Activated CD4-positive, alpha-beta memory T cell treated with anti-CD3 and anti-CD28 coated beads for 36 hours (primary cell): ENCODE measurements around the gene CXCL3. TPM values are rescaled to one million over a fixed set of nuclear protein-coding genes. Genes with fewer than 3 reads are reported as not detected.
A peak's percentile ranks its signal among the peaks of the same experiment; 100 is the strongest.

ENCODE experiments used
- CTCF ChIA-PET: fragments of 350-600 bp; sonication (Branson Sonifier 250); formaldehyde crosslinking; loops from one replicate; lab custom pipeline; 2021; ENCODE audit warnings: antibody characterized with exemption, inconsistent platforms; lab: Charles Lee
- POLR2A ChIA-PET: fragments of 350-600 bp; sonication (Branson Sonifier 250); formaldehyde crosslinking; loops from one replicate; lab custom pipeline; 2021; ENCODE audit warnings: antibody characterized with exemption; lab: Charles Lee
- DNase-seq: peaks from one replicate; pipeline ENCODE4 v3.0.0-alpha.2; 2020
- H3K27ac Mint-ChIP-seq: one replicate; pipeline ENCODE4 v1.8.0; 2021; ENCODE audit warnings: mixed read lengths
- H3K27me3 Mint-ChIP-seq: one replicate; pipeline ENCODE4 v1.8.0; 2021; ENCODE audit warnings: mixed read lengths
- H3K36me3 Mint-ChIP-seq: one replicate; pipeline ENCODE4 v1.8.0; 2021; ENCODE audit warnings: mixed read lengths
- H3K4me1 Mint-ChIP-seq: one replicate; pipeline ENCODE4 v1.8.0; 2021; ENCODE audit warnings: low read depth, mixed read lengths
- H3K4me3 Mint-ChIP-seq: one replicate; pipeline ENCODE4 v1.8.0; 2021; ENCODE audit warnings: mild to moderate bottlenecking, mixed read lengths
- H3K9me3 Mint-ChIP-seq: one replicate; pipeline ENCODE4 v1.8.0; 2021; ENCODE audit warnings: mixed read lengths
- intact Hi-C: fragments of 100-400 bp; cut with micrococcal nuclease; formaldehyde crosslinking; loops from one replicate; pipeline ENCODE4 v1.15.1; 2023
- total RNA-seq, 2 experiments: library from RNA; stranded (reverse); gene quantifications; one replicate each; pipeline ENCODE4 v1.2.3, GENCODE V29; 2021

Gene CXCL3
- total RNA-seq, 2 experiments from 2014 or later = not detected

GRCh38 chr4:74045772-74046171 is 7.3 kb upstream of the CXCL3 start:
- peaks cover 15% of the 10 kb centered on the region for H3K27me3 Mint-ChIP-seq
- no peaks in the 10 kb centered on the region for H3K4me1 Mint-ChIP-seq
- ChIA-PET POLR2A (no interaction called here), CTCF (no interaction called here)
- H3K4me3 Mint-ChIP-seq = no peak overlapping the region
- H3K36me3 Mint-ChIP-seq = no peaks in the 10 kb centered on the region
- intact Hi-C loops = no loop called here
- H3K27ac Mint-ChIP-seq = no peak overlapping the region
- DNase-seq = no peak
- peaks cover 19% of the 10 kb centered on the region for H3K9me3 Mint-ChIP-seq

GRCh38 chr4:74045247-74045646 is 6.8 kb upstream of the CXCL3 start:
- H3K9me3 Mint-ChIP-seq = peaks cover 19% of the 10 kb centered on the region
- CTCF ChIA-PET = no interaction called here
- no peaks in the 10 kb centered on the region for H3K36me3 Mint-ChIP-seq
- H3K4me3 Mint-ChIP-seq = no peak overlapping the region
- no peaks in the 10 kb centered on the region for H3K4me1 Mint-ChIP-seq
- intact Hi-C loops = no loop called here
- peaks cover 17% of the 10 kb centered on the region for H3K27me3 Mint-ChIP-seq
- POLR2A ChIA-PET = no interaction called here
- no peak overlapping the region for H3K27ac Mint-ChIP-seq
- no peak for DNase-seq

DNA sequence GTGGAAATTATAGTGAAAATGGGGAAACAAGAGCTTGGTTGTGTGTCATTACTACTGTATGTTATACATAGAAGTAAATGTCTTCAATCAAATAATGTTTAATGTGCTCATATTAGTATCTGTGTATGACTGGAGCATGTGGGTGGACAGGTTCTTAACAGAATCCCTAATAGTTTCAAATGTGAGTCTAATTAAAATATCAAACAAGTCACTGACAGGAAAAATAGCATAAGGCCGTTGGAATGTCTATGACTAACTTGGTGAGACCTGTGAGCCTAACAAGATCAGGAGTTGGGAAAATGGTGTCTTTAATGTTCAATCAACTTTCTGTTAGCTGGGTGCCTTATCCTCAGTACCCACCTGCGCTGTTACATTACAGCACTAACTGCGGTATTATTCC is 6.2 kb upstream of the CXCL3 start:
- peaks cover 20% of the 10 kb centered on the region for H3K27me3 Mint-ChIP-seq

DNA sequence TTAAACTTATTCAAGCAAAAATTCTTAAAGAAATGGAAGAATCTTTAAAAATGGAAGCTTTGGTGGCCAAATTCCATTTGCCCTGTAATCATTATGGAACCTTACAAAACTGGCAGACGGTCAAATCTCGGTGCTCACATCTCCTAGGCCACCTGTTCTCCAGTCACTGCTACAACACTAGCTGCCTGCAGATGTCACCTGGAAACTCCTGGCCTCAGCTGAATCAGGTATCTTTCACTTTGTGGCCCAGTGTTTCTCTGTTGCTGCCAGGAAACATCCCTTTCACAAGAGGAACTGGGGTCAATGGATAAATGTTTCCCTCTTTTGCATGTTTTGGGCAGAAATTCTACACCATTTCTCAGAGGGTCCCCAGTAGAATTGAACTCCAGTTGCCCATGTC is 4.2 kb upstream of the CXCL3 start:
- H3K4me3 Mint-ChIP-seq = no peak overlapping the region
- DNase-seq = no peak
- intact Hi-C loops = no loop called here
- POLR2A ChIA-PET = no interaction called here
- no peaks in the 10 kb centered on the region for H3K36me3 Mint-ChIP-seq
- CTCF ChIA-PET = no interaction called here
- no peak overlapping the region for H3K27ac Mint-ChIP-seq
- peaks cover 12% of the 10 kb centered on the region for H3K9me3 Mint-ChIP-seq
- H3K27me3 Mint-ChIP-seq = peaks cover 32% of the 10 kb centered on the region
- H3K4me1 Mint-ChIP-seq = peaks cover 7% of the 10 kb centered on the region

More for the DNA sequence above, 6.2 kb upstream of the CXCL3 start:
- Mint-ChIP-seq H3K4me1 (no peaks in the 10 kb centered on the region), H3K9me3 (peaks cover 19% of the 10 kb centered on the region), H3K27ac (no peak overlapping the region), H3K36me3 (no peaks in the 10 kb centered on the region), H3K4me3 (no peak overlapping the region)
- intact Hi-C loops = no loop called here
- no peak for DNase-seq
- ChIA-PET POLR2A (no interaction called here), CTCF (no interaction called here)

- intact Hi-C loops = no loop called here
- POLR2A ChIA-PET = no interaction called here
- CTCF ChIA-PET = no interaction called here
Measured at GRCh38 chr4:74041418-74041817, 2.9 kb upstream of the CXCL3 start.

GRCh38 chr4:74039315-74039763 is 850 bp upstream of the CXCL3 start:
- Mint-ChIP-seq H3K27ac (no peak overlapping the region), H3K4me3 (peak overlapping the region; percentile 18), H3K36me3 (no peaks in the 10 kb centered on the region), H3K27me3 (peaks cover 34% of the 10 kb centered on the region), H3K9me3 (no peaks in the 10 kb centered on the region), H3K4me1 (peaks cover 7% of the 10 kb centered on the region)
- CTCF ChIA-PET = no interaction called here
- DNase-seq = no peak
- POLR2A ChIA-PET = no interaction called here
- intact Hi-C loops = no loop called here

More at GRCh38 chr4:74041418-74041817, 2.9 kb upstream of the CXCL3 start:
- H3K36me3 Mint-ChIP-seq = no peaks in the 10 kb centered on the region
- peaks cover under 1% of the 10 kb centered on the region for H3K9me3 Mint-ChIP-seq
- no peak overlapping the region for H3K27ac Mint-ChIP-seq
- H3K4me3 Mint-ChIP-seq = no peak overlapping the region
- DNase-seq = no peak
- H3K27me3 Mint-ChIP-seq = peaks cover 38% of the 10 kb centered on the region
- peaks cover 7% of the 10 kb centered on the region for H3K4me1 Mint-ChIP-seq

- CTCF ChIA-PET = no interaction called here
- H3K9me3 Mint-ChIP-seq = no peaks in the 10 kb centered on the region
- H3K4me1 Mint-ChIP-seq = peaks cover 7% of the 10 kb centered on the region
- peaks cover 30% of the 10 kb centered on the region for H3K27me3 Mint-ChIP-seq
- no peak overlapping the region for H3K27ac Mint-ChIP-seq
- intact Hi-C loops = no loop called here
- H3K36me3 Mint-ChIP-seq = no peaks in the 10 kb centered on the region
- no peak for DNase-seq
- H3K4me3 Mint-ChIP-seq = peak overlapping the region; percentile 38
- POLR2A ChIA-PET = no interaction called here
Measured at GRCh38 chr4:74038086-74038424, 434 bp downstream of the CXCL3 start.

DNA sequence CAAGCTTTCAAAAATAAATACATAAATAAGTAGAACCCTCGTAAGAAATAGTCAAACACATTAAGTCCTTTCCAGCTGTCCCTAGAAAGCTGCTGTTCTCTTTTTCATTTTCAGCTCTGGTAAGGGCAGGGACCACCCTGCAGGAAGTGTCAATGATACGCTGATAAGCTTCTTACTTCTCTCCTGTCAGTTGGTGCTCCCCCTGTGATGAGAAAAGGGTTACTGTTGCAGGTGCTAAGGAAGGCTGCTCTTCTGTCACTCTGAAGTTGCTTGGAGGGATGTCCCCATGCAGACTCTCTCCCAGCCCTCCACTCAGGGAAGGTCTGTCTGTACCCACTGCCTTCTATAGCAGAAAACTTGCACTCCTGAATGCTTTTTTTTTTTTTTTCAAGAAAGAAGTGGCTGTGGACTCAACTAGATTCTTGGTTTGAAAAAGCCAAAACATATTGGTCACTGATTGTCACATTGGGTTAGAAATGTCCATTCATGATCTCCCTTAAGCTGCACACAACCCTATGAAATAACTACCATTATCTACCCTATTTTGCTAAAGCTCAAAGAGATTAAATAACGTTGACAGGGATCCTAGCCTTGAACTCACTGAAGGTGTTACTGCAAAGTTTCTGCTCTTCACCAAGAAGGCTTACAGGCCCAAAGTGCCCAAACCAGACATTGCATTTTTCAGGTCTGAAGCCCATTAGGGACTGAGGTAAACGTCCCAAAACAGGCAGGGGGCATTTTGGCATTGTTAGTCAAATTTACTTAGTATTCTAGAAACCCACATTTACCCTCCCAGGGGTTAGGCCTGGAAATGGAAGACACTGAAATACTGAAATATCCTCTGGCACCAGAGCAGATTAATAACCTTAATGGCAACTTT is 1.2 kb downstream of the CXCL3 start:
- Mint-ChIP-seq H3K4me3 (no peak overlapping the region), H3K4me1 (peaks cover 7% of the 10 kb centered on the region), H3K27ac (no peak overlapping the region), H3K36me3 (no peaks in the 10 kb centered on the region), H3K9me3 (no peaks in the 10 kb centered on the region), H3K27me3 (peaks cover 36% of the 10 kb centered on the region)
- no peak for DNase-seq
- CTCF ChIA-PET = no interaction called here
- POLR2A ChIA-PET = no interaction called here
- intact Hi-C loops = no loop called here

- POLR2A ChIA-PET = no interaction called here
- Mint-ChIP-seq H3K4me1 (peaks cover 2% of the 10 kb centered on the region), H3K9me3 (no peaks in the 10 kb centered on the region)
Measured at GRCh38 chr4:74033739-74034138, 4.8 kb downstream of the CXCL3 start.

DNA sequence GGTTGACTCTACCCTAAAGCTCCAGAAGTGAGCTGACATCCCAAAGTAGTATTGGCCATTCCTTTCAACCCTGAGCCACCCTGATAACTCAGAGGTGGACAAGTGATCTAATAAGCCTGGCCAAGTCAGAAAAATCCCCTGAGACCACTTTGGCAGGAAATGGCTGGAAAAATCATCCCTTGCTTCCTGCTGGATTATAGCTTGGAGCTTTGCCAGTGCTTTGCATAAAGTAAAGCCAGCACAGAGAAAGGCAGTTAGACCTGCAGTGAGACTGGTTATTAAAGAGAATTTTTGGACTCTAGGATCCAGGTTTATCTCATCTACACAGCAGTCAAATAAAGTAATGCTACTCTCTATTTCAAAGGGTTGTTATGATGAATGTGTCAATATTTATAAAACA is 6.4 kb downstream of the CXCL3 start:
- Mint-ChIP-seq H3K27me3 (peaks cover 7% of the 10 kb centered on the region), H3K9me3 (no peaks in the 10 kb centered on the region), H3K4me3 (no peak overlapping the region), H3K4me1 (no peaks in the 10 kb centered on the region), H3K36me3 (no peaks in the 10 kb centered on the region), H3K27ac (no peak overlapping the region)
- ChIA-PET POLR2A (no interaction called here), CTCF (no interaction called here)
- intact Hi-C loops = no loop called here
- DNase-seq = no peak

More at GRCh38 chr4:74033739-74034138, 4.8 kb downstream of the CXCL3 start:
- H3K27me3 Mint-ChIP-seq = peaks cover 17% of the 10 kb centered on the region
- CTCF ChIA-PET = no interaction called here
- H3K36me3 Mint-ChIP-seq = no peaks in the 10 kb centered on the region
- H3K27ac Mint-ChIP-seq = no peak overlapping the region
- H3K4me3 Mint-ChIP-seq = no peak overlapping the region
- no peak for DNase-seq
- intact Hi-C loops = no loop called here

DNA sequence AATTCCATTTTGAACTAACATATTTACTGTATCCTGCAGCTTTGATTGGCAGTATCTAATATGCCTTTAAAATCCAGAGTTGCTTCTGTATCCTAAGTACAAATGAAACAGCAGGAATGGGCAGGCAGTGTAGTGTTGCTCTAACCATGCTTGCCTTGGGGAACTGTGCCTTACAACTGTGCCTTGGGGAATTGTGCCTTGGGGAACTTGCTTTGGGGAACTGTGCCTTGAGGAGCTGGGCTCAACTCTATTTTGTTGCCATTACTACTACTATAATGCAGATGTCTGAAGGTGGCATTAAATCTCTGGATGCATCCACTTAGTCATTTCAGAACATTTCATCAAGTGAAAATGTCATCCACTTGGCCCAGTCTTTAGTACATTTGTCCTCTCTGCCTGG is 6.9 kb downstream of the CXCL3 start:
- intact Hi-C loops = no loop called here
- CTCF ChIA-PET = no interaction called here
- H3K36me3 Mint-ChIP-seq = no peaks in the 10 kb centered on the region
- no peaks in the 10 kb centered on the region for H3K4me1 Mint-ChIP-seq
- H3K27ac Mint-ChIP-seq = no peak overlapping the region
- no peak for DNase-seq
- peaks cover 7% of the 10 kb centered on the region for H3K27me3 Mint-ChIP-seq
- H3K9me3 Mint-ChIP-seq = no peaks in the 10 kb centered on the region
- no peak overlapping the region for H3K4me3 Mint-ChIP-seq
- POLR2A ChIA-PET = no interaction called here

DNA sequence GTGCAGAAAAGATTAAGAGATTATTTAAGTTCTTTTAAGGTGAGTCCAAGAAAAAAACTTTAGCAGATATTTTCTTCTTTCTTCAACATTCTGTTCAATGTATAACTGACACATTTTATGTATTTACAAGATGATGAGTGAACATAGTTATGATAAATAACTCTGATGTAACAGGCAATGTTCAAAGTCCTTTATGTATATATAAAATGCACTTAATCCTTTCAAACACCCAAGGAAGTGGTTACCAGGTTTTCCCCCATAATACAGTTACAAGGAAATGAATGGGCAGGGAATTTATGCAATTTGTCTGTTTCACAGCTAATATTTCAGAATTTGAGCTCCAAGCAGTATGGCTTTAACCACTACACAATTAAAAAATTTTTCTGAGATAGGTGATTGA is 8.2 kb downstream of the CXCL3 start:
- ChIA-PET POLR2A (no interaction called here), CTCF (no interaction called here)
- H3K4me3 Mint-ChIP-seq = no peak overlapping the region
- no peaks in the 10 kb centered on the region for H3K4me1 Mint-ChIP-seq
- no peak overlapping the region for H3K27ac Mint-ChIP-seq
- no peaks in the 10 kb centered on the region for H3K36me3 Mint-ChIP-seq
- H3K9me3 Mint-ChIP-seq = no peaks in the 10 kb centered on the region
- no peak for DNase-seq
- peaks cover 7% of the 10 kb centered on the region for H3K27me3 Mint-ChIP-seq
- intact Hi-C loops = no loop called here

DNA sequence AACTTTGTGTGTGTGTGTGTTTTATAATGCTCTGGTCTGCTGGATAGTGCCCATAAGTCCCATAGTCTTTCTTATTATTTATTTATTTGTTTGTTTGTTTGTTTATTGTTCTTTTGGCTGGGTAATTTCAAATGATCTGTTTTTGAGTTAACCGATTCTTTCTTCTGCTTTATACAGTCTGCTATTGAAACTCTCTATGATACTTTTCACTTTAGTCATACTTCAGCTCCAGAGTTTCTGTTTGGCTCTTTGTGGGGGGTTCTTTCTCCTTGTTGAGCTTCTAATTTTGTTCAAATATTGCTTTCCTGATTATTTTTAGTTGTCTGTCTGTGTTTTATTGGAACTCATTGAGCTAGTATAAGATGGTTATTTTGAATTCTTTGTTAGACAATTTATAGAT is 10.0 kb downstream of the CXCL3 start:
- CTCF ChIA-PET = no interaction called here
- Mint-ChIP-seq H3K9me3 (no peaks in the 10 kb centered on the region), H3K4me3 (no peak overlapping the region), H3K27ac (no peak overlapping the region), H3K27me3 (peaks cover 7% of the 10 kb centered on the region), H3K36me3 (no peaks in the 10 kb centered on the region), H3K4me1 (no peaks in the 10 kb centered on the region)
- DNase-seq = no peak
- POLR2A ChIA-PET = no interaction called here
- intact Hi-C loops = no loop called here
